HG02610 (cell line): ENCODE data around the gene ACER2.
A peak's percentile ranks its signal among the peaks of the same experiment; 100 is the strongest.
"Not testable (repeated sequence)": the region's sequence is repeated elsewhere in the genome, so short reads cannot be mapped to it uniquely, and the experiment has no call there.

ENCODE experiments used
- ATAC-seq: cut with Tn5 transposase; IDR thresholded peaks from one replicate; pipeline ENCODE4 v1.9.1; 2021; ENCODE audit warnings: mild to moderate bottlenecking, moderate library complexity; ENCODE audit not compliant: unreplicated experiment

The ACER2 gene

DNA sequence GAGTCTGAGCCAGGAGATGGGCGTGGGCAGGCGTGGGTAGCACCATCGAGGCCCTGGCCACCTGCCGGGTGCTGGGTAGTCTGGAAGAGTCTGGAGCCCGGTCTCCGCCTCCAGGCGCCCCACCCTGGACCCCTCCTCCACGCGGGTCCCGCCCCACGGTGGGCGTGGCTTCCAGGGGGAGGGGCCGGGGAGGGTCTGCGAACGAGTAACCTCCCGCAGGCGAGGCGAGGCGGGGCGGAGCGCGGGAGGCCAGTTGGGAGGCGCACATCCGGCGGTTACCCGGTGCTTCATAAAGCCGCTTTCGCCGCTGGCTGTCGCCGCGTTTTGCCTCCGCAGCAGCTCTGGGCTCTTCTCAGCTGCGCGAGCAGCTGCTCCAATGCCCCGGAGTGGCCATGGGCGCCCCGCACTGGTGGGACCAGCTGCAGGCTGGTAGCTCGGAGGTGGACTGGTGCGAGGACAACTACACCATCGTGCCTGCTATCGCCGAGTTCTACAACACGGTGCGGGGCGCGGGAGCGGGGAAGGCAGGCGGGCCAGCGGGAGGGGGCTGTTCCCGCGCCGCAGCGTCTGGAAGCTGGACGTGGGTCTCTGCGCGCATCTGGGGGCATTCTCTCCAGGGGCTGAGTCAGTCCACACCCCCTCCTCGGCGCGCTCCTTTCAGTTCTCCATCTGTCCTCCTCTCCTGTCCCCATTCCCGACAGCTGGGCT lies at the start of gene ACER2:
ACER2 (plus strand) TSS at position 317 of the 708 bp plus-strand sequence; CDS start at position 393, 76 bp downstream.
- peak; percentile 97 for ATAC-seq

DNA sequence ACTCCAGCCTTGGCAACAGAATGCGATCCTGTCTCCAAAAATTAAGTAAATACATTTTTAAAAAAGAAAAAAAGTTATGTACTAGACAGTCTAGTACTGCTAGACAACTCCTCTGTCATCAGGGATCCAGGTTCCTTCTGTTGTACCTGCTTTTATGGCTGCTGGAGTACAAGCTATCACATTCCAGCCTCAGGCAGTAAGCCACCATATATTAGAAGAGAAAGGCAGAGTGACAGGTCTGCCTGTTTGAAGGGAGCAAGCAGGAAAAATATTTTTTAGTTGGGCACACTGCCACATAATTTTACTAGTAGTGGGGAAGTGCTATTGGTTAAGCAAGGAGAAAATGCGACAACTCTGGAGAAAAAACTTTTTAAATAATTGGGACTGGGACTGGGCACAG lies 39.7 kb upstream of the ACER2 start:
- ATAC-seq, result no peak

- ATAC-seq, result no peak
These were observed 36.9 kb upstream of the ACER2 start for GRCh38 chr9:19371942-19372341.

- no peak for ATAC-seq
These were observed 36.2 kb upstream of the ACER2 start for GRCh38 chr9:19372567-19372966.

- ATAC-seq, result no peak
These were observed 35.3 kb upstream of the ACER2 start for GRCh38 chr9:19373527-19373926.

- no peak for ATAC-seq
These were observed 33.3 kb upstream of the ACER2 start for GRCh38 chr9:19375538-19375937.

GRCh38 chr9:19376931-19377330 lies 31.9 kb upstream of the ACER2 start:
- ATAC-seq, result no peak

DNA sequence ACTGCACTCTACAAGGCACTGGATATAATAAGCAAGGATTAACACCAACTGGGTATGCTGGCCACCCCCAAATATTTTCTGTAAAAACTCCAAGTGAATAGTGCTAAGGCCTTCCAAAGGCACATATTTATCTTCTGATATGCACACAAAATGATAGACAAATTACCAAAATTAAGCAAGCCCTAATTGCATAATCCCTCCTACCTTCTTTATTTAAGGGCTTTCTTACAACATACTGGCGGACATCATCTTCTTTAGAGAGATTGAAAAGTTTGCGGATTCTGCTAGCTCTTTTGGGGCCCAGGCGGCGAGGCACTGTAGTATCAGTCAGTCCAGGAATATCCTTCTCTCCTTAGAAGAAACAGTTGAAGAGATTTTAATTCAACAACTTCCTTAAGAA lies 30.6 kb upstream of the ACER2 start:
- no peak for ATAC-seq

DNA sequence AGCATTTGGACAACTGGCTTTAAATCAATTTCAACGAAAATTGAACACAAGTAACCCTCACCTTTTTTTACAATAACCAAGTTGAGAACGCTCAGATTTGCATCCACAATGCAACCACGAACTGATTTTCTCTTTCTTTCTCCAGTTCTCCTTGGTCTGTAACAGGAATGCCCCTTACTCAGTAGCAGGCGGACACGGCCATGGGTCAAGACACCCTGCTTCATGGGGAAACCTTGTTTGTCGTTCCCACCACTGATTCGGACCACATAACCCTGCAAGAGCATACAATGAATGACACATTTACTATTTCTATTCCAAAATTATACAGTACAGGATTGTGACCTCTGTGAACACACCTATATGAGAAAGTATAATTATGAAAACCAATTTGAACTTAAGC lies 30.2 kb upstream of the ACER2 start:
- no peak for ATAC-seq

DNA sequence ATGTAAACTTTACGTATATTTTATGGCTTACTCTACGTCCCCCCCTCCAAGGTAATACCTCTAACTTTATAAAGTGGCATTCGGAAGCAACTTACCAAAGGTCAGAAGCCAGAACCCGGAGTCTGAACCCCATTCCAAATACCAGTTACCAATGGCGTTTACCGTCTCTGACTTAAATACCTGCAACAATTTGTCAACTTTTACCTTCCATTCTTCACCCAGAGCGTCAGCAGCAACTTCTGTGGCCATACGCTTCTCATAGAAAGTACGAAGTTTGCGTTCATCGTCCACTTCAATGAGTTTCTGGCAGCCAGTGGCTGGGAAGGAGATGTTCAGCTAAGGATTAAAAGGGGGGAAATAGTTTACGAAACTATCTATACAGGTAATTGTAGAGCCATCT lies 29.5 kb upstream of the ACER2 start:
- no peak for ATAC-seq

GRCh38 chr9:19379697-19380046 lies 29.1 kb upstream of the ACER2 start:
- ATAC-seq, result peak; percentile 24

DNA sequence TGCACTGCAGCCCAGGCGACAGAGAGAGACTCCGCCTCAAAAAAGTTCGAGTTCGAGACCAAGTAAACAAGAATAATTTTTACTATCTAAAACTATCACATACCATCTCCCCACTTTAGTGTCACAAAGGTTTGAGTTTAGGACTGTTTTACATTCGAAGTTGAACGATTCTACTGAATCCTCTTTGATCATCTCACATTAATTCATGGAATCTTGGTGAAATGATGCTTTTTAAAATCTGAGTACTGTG lies 28.1 kb upstream of the ACER2 start:
- no peak for ATAC-seq

DNA sequence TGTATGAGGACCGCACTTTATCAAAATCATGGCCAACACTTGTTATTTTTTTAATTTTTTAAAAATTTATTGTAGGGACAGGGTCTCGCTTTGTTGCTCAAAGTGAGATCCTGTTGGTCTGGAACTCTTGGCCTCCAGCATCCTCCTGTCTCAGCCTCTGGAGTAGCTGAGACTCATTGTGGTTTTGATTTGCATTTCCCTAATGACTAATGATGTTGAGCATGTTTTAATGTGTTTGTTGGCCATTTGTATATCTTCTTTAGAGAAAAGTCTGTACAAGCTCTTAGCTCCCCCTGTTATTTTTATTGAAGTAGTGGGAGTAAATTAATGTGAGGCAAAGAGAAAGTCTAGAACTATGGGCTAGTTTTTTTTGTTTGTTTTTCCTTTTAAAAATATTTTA lies 27.2 kb upstream of the ACER2 start:
- ATAC-seq, result no peak

GRCh38 chr9:19385212-19385611 lies 23.6 kb upstream of the ACER2 start:
- not testable (repeated sequence) for ATAC-seq

DNA sequence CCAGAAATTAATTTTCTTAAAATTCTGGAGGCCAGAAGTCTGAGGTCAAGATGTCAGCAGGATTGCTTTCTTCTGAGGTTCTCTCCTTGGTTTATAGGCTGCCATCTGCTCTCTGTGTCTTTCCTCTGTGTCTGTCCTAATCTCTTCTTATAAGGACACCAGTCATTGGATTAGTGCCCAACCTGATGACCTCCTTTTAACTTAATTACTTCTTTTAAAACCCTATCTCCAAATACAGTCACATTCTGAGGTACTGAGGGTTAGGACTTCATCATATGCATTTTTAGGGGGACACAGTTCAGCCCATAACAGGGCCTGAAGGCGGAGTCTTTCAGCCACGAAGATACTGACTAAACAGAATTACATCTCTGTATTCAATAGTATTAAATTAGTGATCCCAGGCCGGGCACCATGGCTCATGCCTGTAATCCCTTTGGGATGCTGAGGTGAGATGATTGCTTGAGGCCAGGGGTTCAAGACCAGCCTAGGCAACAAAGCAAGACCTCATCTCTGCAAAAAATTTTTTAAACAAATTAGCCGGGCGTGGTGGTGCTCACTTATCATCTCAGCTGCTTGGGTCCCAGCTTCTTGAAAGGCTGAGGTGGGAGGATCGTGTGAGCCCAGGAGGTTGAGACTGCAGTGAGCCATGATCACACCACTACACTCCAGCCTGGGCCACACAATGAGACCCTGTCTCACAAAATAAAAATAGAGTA lies 22.9 kb upstream of the ACER2 start:
- ATAC-seq, result no peak

GRCh38 chr9:19386502-19387044 lies 22.2 kb upstream of the ACER2 start:
- ATAC-seq, result no peak

DNA sequence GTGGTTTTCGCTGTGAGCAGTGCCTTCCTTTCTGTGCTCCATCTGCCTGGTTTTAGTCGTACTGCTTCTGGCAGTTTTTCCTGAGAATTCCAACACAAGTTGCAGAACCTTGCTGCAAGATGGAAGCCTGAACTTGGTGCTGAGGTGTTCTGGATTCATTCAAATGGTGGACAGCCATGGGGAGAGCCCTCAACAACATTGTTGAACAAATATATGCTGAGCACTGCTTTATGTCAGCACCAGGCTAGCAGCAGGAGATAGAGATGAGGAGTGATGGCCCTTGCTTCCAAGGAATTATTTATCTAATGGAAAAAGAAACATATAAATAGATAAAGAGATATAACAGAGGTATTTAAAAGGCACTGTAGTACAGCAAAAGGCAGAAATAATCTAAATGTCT lies 21.5 kb upstream of the ACER2 start:
- no peak for ATAC-seq

- not testable (repeated sequence) for ATAC-seq
These were observed 19.3 kb upstream of the ACER2 start for GRCh38 chr9:19389539-19389938.

- no peak for ATAC-seq
These were observed 11.0 kb upstream of the ACER2 start for GRCh38 chr9:19397845-19398244.

DNA sequence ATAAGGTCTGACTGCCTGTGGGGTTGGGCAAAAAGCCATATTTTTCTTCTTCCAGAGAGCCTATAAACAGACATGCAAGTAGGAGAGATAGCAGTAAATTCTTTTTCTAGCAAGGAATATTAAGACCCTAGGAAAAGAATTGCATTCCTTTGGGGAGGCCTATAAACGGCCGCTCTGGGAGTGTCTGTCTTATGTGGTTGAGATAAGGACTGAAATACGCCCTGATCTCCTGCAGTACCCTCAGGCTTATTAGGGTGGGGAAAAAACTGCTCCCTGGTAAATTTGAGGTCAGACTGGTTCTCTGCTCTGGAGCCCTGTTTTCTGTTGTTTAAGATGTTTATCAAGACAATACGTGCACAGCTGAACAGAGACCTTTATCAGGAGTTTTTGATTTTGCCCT lies 5.6 kb upstream of the ACER2 start:
- not testable (repeated sequence) for ATAC-seq

GRCh38 chr9:19404283-19405075 lies 4.3 kb upstream of the ACER2 start:
- no peak for ATAC-seq

DNA sequence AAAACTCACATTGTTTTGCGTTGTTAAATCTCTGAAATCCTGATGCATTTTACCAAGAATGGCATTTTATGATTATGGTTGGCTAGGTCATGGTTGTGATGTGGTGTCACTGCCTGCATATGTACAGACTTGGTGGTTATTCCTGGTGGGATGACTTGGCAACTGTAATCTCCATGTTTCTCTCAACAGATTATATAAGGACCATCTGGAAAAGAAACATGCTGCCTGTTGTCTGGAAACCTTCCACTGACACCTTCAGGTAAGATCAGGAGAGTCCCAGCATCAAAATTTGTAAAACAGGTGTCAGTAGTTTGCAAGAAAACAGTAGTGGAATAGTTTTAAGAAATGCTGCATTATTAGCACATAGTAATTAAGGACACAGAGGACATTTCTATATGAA lies 3.0 kb upstream of the ACER2 start:
- no peak for ATAC-seq
